ENCODE data around the gene QSOX2. TPM values are rescaled to one million over a fixed set of nuclear protein-coding genes. Genes with fewer than 3 reads are reported as not detected.

Gene QSOX2
- total RNA-seq, 1 donor from 2014 or later = 6.1 TPM

GRCh38 chr9:136289651-136290507 lies 44.3 kb upstream of the QSOX2 start:
- no peak for TF ChIP-seq POLR2A (IDR thresholded peaks at IDR 0.05)
- TF ChIP-seq, protein P1, sequence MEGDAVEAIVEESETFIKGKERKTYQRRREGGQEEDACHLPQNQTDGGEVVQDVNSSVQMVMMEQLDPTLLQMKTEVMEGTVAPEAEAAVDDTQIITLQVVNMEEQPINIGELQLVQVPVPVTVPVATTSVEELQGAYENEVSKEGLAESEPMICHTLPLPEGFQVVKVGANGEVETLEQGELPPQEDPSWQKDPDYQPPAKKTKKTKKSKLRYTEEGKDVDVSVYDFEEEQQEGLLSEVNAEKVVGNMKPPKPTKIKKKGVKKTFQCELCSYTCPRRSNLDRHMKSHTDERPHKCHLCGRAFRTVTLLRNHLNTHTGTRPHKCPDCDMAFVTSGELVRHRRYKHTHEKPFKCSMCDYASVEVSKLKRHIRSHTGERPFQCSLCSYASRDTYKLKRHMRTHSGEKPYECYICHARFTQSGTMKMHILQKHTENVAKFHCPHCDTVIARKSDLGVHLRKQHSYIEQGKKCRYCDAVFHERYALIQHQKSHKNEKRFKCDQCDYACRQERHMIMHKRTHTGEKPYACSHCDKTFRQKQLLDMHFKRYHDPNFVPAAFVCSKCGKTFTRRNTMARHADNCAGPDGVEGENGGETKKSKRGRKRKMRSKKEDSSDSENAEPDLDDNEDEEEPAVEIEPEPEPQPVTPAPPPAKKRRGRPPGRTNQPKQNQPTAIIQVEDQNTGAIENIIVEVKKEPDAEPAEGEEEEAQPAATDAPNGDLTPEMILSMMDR (IDR thresholded peaks at IDR 0.05) = no peak
- no peak for TF ChIP-seq POLR2AphosphoS5 (IDR thresholded peaks at IDR 0.05; ENCODE audit: insufficient read depth in 1 of 2, low read depth in 1 of 2)
- no peaks in the 10 kb centered on the region for H3K4me1 ChIP-seq
- intact Hi-C loops (cut with DNase I) = no loop called here
- no peak overlapping the region for H3K4me3 ChIP-seq
- no peak overlapping the region for H3K27ac ChIP-seq
- no peak for DNase-seq (ENCODE audit: extremely low spot score in 2 of 2)
- no peaks in the 10 kb centered on the region for H3K9me3 ChIP-seq
- no peaks in the 10 kb centered on the region for H3K27me3 ChIP-seq
- H3K36me3 ChIP-seq = no peaks in the 10 kb centered on the region

DNA sequence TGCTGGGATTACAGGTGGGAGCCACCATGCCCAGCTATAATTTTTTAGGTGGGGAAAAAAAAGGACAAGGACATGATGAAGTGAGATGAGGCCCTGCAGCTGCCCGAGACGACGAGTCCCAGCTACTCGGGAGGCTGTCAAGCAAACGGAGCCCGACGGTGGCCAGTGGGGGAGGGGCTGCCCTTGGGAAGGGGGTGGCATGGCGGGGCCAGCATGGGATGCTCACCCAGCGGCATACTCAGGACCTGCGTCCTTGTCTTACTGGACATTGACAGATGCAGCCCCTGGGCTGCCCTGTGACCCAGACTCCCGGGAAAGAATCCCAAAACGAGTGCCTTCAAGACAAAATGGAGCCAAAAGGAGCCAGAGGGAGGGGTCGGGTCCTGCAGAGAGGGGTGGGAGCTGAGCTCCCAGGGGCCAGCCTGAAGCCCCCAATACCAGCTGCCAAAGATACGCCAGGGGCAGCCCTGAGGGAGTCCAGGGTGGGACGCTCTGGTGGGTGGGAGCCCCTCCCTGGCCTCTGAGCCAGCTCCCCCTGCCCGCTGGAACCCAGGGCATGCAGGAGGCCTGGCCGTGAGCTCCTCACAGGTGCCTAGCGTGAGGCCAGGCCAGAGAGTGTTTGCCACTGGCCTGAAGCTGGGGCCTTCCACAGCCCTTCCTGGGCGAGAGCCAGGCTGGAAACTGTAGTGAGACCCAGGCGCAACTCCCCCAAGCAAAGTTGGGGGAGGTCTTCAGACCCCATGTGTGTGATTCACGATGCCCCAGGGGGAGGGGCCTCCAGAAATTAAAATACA lies 42.5 kb upstream of the QSOX2 start:
- Histone ChIP-seq H3K9me3 (no peaks in the 10 kb centered on the region), H3K4me3 (no peak overlapping the region), H3K27ac (no peak overlapping the region), H3K27me3 (no peaks in the 10 kb centered on the region), H3K4me1 (no peaks in the 10 kb centered on the region), H3K36me3 (no peaks in the 10 kb centered on the region)
- no peak for DNase-seq (ENCODE audit: extremely low spot score in 2 of 2)
- TF ChIP-seq, protein P1 (IDR thresholded peaks at IDR 0.05) = no peak
- no peak for TF ChIP-seq POLR2AphosphoS5 (IDR thresholded peaks at IDR 0.05; ENCODE audit: insufficient read depth in 1 of 2, low read depth in 1 of 2)
- no peak for TF ChIP-seq POLR2A (IDR thresholded peaks at IDR 0.05)
- intact Hi-C loops (cut with DNase I) = no loop called here

- H3K27me3 ChIP-seq = no peaks in the 10 kb centered on the region
- no peak for DNase-seq (ENCODE audit: extremely low spot score in 2 of 2)
Observed at GRCh38 chr9:136286987-136287379, 41.4 kb upstream of the QSOX2 start.

DNA sequence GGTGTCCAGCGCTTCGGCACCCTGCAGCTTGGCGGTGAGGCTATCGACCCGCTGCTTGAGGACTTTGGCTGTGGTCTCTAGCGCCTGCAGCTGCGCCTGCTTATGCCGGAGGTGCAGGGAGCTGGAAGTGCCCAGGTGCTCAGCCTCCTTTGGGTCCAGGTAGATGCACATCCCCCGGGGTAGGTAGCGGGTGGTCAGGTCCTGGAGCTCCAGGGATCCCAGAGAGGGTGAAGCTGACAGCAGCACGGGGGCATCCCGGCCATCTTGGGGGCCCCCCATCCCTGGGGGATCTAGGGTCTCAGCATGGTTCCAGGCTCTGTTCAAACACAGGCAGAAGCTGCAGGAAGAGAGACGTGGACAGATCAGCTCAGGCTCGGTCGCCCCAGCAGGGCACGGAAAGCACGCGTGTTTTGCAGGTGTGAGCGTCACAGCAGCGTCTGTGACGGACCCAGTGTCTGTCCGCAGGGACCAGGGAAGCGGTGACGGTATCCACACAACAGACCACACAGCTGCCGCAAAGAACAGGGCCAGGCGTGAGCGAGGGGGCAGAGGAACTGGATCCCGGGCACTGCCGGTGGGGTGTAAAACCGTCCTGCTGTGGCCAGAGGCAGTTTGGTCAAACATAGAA lies 40.9 kb upstream of the QSOX2 start:
- no peak overlapping the region for H3K4me3 ChIP-seq
- no peak for DNase-seq (ENCODE audit: extremely low spot score in 2 of 2)
- H3K36me3 ChIP-seq = no peaks in the 10 kb centered on the region
- TF ChIP-seq POLR2AphosphoS5 (IDR thresholded peaks at IDR 0.05; ENCODE audit: insufficient read depth in 1 of 2, low read depth in 1 of 2) = no peak
- no peak for TF ChIP-seq POLR2A (IDR thresholded peaks at IDR 0.05)
- H3K27me3 ChIP-seq = no peaks in the 10 kb centered on the region
- no peak overlapping the region for H3K27ac ChIP-seq
- intact Hi-C loops (cut with DNase I) = no loop called here
- H3K9me3 ChIP-seq = no peaks in the 10 kb centered on the region
- no peaks in the 10 kb centered on the region for H3K4me1 ChIP-seq

More at GRCh38 chr9:136286987-136287379, 41.4 kb upstream of the QSOX2 start:
- H3K4me1 ChIP-seq = no peaks in the 10 kb centered on the region
- no peaks in the 10 kb centered on the region for H3K36me3 ChIP-seq
- H3K4me3 ChIP-seq = no peak overlapping the region
- intact Hi-C loops (cut with DNase I) = no loop called here
- TF ChIP-seq POLR2AphosphoS5 (IDR thresholded peaks at IDR 0.05; ENCODE audit: insufficient read depth in 1 of 2, low read depth in 1 of 2) (no peak), POLR2A (IDR thresholded peaks at IDR 0.05) (no peak)
- TF ChIP-seq, protein P1 (IDR thresholded peaks at IDR 0.05) = no peak
- no peak overlapping the region for H3K27ac ChIP-seq
- no peaks in the 10 kb centered on the region for H3K9me3 ChIP-seq
